Activated CD8-positive, alpha-beta T cell treated with anti-CD3 and anti-CD28 coated beads for 36 hours (primary cell): ENCODE results near the gene BTBD8. TPM values are rescaled to one million over a fixed set of nuclear protein-coding genes. Genes with fewer than 3 reads are reported as not detected.

Experiments
- ATAC-seq: fragments of 200-7000 bp; cut with Tn5 transposase; one replicate; pipeline ENCODE4 v1.10.0; 2021; ENCODE audit warnings: mild to moderate bottlenecking, moderate library complexity
- CTCF ChIA-PET: fragments of 350-600 bp; sonication (Branson Sonifier 250); formaldehyde crosslinking; loops from one replicate; lab custom pipeline; 2021; ENCODE audit warnings: antibody characterized with exemption; lab: Charles Lee
- POLR2A ChIA-PET: fragments of 350-600 bp; sonication (Branson Sonifier 250); formaldehyde crosslinking; loops from one replicate; lab custom pipeline; 2021; ENCODE audit warnings: antibody characterized with exemption; lab: Charles Lee
- DNase-seq: peaks from one replicate; pipeline ENCODE4 v3.0.0-alpha.2; 2020
- H3K27ac Mint-ChIP-seq: one replicate; pipeline ENCODE4 v1.8.0; 2021; ENCODE audit warnings: mild to moderate bottlenecking, mixed read lengths
- H3K27me3 Mint-ChIP-seq: one replicate; pipeline ENCODE4 v1.8.0; 2021; ENCODE audit warnings: mixed read lengths
- H3K36me3 Mint-ChIP-seq: one replicate; pipeline ENCODE4 v1.8.0; 2021; ENCODE audit warnings: low read depth, mixed read lengths
- H3K4me1 Mint-ChIP-seq: one replicate; pipeline ENCODE4 v1.8.0; 2021; ENCODE audit warnings: low read depth, mixed read lengths
- H3K4me3 Mint-ChIP-seq: one replicate; pipeline ENCODE4 v1.8.0; 2021; ENCODE audit warnings: mild to moderate bottlenecking, moderate library complexity, mixed read lengths
- H3K9me3 Mint-ChIP-seq: one replicate; pipeline ENCODE4 v1.8.0; 2021; ENCODE audit warnings: mixed read lengths
- intact Hi-C: fragments of 100-400 bp; cut with micrococcal nuclease; formaldehyde crosslinking; loops from one replicate; pipeline ENCODE4 v1.10.0; 2022
- total RNA-seq, 2 experiments: library from RNA; stranded (reverse); gene quantifications; one replicate each; pipeline ENCODE4 v1.2.3, GENCODE V29; 2021
- TF ChIP-seq, protein P1 (sequence below): fragments of 200-600 bp; IDR thresholded peaks from one replicate; pipeline ENCODE4 v1.8.0; 2022; ENCODE audit warnings: antibody characterized with exemption, mild to moderate bottlenecking

Gene BTBD8
- total RNA-seq, 2 experiments from 2014 or later, result 1.3 to 2.0 TPM

DNA sequence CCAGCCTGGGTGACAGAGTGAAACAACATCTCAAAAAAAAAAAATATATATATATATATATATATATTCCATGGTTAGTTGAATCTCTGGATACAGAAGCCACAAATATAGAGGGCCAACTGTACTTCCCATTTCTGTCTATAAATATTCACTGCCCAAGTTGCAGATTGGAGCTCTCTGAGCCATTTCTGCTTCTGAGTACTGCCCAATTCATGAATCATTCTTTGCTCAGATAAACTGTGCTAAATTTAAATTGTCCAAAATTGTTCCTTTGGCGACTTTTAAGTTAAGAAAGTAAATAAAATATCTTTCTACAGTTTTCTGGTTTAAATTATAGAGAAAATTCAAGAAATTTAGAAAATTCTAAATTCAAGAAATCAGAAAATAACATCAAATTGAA, 114.4 kb downstream of the BTBD8 start:
- DNase-seq, result no peak
- TF ChIP-seq, protein P1, sequence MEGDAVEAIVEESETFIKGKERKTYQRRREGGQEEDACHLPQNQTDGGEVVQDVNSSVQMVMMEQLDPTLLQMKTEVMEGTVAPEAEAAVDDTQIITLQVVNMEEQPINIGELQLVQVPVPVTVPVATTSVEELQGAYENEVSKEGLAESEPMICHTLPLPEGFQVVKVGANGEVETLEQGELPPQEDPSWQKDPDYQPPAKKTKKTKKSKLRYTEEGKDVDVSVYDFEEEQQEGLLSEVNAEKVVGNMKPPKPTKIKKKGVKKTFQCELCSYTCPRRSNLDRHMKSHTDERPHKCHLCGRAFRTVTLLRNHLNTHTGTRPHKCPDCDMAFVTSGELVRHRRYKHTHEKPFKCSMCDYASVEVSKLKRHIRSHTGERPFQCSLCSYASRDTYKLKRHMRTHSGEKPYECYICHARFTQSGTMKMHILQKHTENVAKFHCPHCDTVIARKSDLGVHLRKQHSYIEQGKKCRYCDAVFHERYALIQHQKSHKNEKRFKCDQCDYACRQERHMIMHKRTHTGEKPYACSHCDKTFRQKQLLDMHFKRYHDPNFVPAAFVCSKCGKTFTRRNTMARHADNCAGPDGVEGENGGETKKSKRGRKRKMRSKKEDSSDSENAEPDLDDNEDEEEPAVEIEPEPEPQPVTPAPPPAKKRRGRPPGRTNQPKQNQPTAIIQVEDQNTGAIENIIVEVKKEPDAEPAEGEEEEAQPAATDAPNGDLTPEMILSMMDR, result no peak
- peaks cover 5% of the 10 kb centered on the region for H3K4me1 Mint-ChIP-seq
- H3K4me3 Mint-ChIP-seq, result no peak overlapping the region
- no peaks in the 10 kb centered on the region for H3K36me3 Mint-ChIP-seq
- POLR2A ChIA-PET, result no interaction called here
- intact Hi-C loops, result no loop called here
- peaks cover 1% of the 10 kb centered on the region for H3K27me3 Mint-ChIP-seq
- CTCF ChIA-PET, result interaction anchor here (0.9 kb wide), 1 partner anchor 94 kb away, joined by 3 read pairs; no protein-coding TSS in a partner anchor
- H3K27ac Mint-ChIP-seq, result no peak overlapping the region
- H3K9me3 Mint-ChIP-seq, result no peaks in the 10 kb centered on the region
- ATAC-seq, result no peak

DNA sequence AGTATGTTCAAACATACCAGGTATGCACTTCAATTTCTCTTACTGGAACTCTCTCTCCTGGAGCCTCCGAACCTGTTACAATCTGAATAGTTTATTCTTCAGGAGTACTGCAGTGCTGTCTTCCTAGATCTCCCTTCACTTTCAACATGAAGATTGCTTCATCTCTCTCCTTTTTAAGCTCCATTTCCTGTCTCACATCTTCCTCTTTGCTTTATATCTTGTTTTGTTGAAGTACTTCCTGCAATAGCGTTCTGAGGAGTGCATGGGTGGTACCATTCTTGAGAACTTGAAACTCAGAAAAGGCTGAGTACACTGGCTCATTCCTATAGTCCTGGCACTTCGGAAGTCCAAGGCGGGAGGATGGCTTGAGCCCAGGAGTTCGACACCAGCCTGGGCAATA, 121.8 kb downstream of the BTBD8 start:
- Mint-ChIP-seq H3K4me3 (no peak overlapping the region), H3K4me1 (peaks cover 16% of the 10 kb centered on the region), H3K9me3 (peaks cover 2% of the 10 kb centered on the region), H3K27ac (peak overlapping the region; percentile 31), H3K36me3 (no peaks in the 10 kb centered on the region), H3K27me3 (no peaks in the 10 kb centered on the region)
- TF ChIP-seq, protein P1, result no peak
- ATAC-seq, result no peak
- DNase-seq, result no peak
- CTCF ChIA-PET, result interaction anchor here (1.6 kb wide), 1 partner anchor 10 kb away, joined by 4 read pairs; no protein-coding TSS in a partner anchor
- POLR2A ChIA-PET, result no interaction called here
- intact Hi-C loops, result no loop called here

DNA sequence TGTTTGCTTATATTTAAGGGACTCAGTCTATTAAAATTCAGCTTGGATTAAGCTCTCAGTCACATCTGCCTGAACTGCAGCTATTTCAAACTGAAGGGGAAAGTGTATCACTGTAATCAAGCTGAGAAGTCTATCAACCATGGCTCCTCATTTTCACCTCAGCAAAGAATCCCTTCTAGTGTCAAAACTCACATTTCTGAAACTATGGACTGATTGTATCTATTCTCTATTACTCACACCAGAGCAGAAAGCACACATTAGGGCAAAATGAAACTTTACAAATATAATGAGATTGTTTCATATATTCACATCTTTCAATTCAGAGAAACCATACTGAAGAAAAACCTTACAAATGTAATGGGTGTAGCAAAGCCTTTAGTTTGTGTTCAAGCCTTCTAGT, 123.0 kb downstream of the BTBD8 start:
- intact Hi-C loops, result no loop called here
- Mint-ChIP-seq H3K4me3 (no peak overlapping the region), H3K27ac (no peak overlapping the region), H3K4me1 (peaks cover 15% of the 10 kb centered on the region), H3K9me3 (peaks cover 2% of the 10 kb centered on the region), H3K36me3 (no peaks in the 10 kb centered on the region), H3K27me3 (no peaks in the 10 kb centered on the region)
- ATAC-seq, result no peak
- ChIA-PET CTCF (no interaction called here), POLR2A (no interaction called here)
- TF ChIP-seq, protein P1, result no peak
- DNase-seq, result no peak

DNA sequence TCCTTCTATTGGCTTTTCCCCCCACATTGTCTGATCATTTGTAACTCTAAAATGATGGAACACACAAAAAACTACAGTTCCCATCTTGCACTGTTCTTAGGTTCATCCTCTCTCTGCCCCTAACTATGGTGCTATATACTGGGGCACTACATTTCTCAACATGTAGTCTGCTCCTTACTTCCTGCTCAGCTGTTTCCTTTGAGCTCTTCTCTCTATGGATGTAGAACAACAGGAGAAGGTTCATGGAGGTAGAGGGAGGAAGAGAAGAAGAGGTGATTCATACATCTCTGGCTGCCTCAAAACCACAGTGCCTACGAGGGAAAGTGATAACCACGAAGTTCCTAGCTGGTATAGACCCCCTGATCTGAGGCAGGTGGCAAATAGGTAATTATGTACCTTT, 130.6 kb downstream of the BTBD8 start:
- peaks cover 10% of the 10 kb centered on the region for H3K4me1 Mint-ChIP-seq
- no peaks in the 10 kb centered on the region for H3K9me3 Mint-ChIP-seq
- H3K27me3 Mint-ChIP-seq, result no peaks in the 10 kb centered on the region
- no peak for DNase-seq
- H3K4me3 Mint-ChIP-seq, result no peak overlapping the region
- no peak overlapping the region for H3K27ac Mint-ChIP-seq
- TF ChIP-seq, protein P1, result no peak
- ChIA-PET CTCF (interaction anchor here (0.9 kb wide), 1 partner anchor 214 kb away, joined by 4 read pairs; no protein-coding TSS in a partner anchor), POLR2A (no interaction called here)
- intact Hi-C loops, result no loop called here
- no peak for ATAC-seq
- no peaks in the 10 kb centered on the region for H3K36me3 Mint-ChIP-seq

DNA sequence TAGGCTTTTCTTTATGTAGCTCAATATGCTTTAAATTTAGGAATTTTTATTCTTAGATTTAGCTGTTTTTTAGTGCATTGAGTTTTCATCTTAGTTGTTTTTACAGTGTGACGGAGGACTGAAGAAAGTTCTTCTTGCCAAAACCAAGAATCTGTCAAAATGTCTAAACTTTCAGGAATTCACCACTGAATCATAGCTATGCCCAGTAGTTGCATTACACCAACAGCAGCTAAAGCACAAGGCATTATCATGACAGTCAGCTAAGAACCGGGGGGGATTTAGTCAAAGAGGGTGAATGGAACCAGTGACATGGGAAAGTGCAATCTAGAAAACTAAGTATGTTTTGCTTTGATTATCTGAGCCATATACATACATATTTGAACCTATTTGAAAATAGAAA, 131.0 kb downstream of the BTBD8 start:
- no peaks in the 10 kb centered on the region for H3K27me3 Mint-ChIP-seq
- no peak overlapping the region for H3K4me3 Mint-ChIP-seq
- POLR2A ChIA-PET, result no interaction called here
- DNase-seq (no peak), ATAC-seq (no peak)
- H3K36me3 Mint-ChIP-seq, result no peaks in the 10 kb centered on the region
- H3K4me1 Mint-ChIP-seq, result peaks cover 10% of the 10 kb centered on the region
- H3K27ac Mint-ChIP-seq, result no peak overlapping the region
- CTCF ChIA-PET, result interaction anchor here (0.6 to 0.9 kb wide), 2 partner anchors 171 to 214 kb away, joined by 3 to 4 read pairs; no protein-coding TSS in a partner anchor
- TF ChIP-seq, protein P1, result no peak
- intact Hi-C loops, result no loop called here
- H3K9me3 Mint-ChIP-seq, result no peaks in the 10 kb centered on the region
